T-helper 1 cell treated with Interleukin-12 subunit alpha and Interleukin-12 subunit beta and Interleukin-4 antibody, amounts not matched to agents 30 μg/mL and 1 μg/mL, for 36 hours (primary cell): ENCODE measurements around the gene NMU.
"Not testable (repeated sequence)": the region's sequence is repeated elsewhere in the genome, so short reads cannot be mapped to it uniquely, and the experiment has no call there.

Source experiments
- H3K27ac Mint-ChIP-seq: one replicate; pipeline ENCODE4 v1.8.0; 2021; ENCODE audit warnings: mild to moderate bottlenecking, mixed read lengths
- H3K27me3 Mint-ChIP-seq: one replicate; pipeline ENCODE4 v1.8.0; 2021; ENCODE audit warnings: low read depth, mixed read lengths
- H3K36me3 Mint-ChIP-seq: one replicate; pipeline ENCODE4 v1.8.0; 2021; ENCODE audit warnings: low read depth, mixed read lengths
- H3K4me1 Mint-ChIP-seq: one replicate; pipeline ENCODE4 v1.8.0; 2021; ENCODE audit warnings: low read depth, mixed read lengths
- H3K4me3 Mint-ChIP-seq: one replicate; pipeline ENCODE4 v1.8.0; 2021; ENCODE audit warnings: mild to moderate bottlenecking, moderate library complexity, mixed read lengths
- H3K9me3 Mint-ChIP-seq: one replicate; pipeline ENCODE4 v1.8.0; 2021; ENCODE audit warnings: mixed read lengths

Gene NMU

GRCh38 chr4:55560096-55560495, 76.0 kb downstream of the NMU start:
- Mint-ChIP-seq H3K9me3 (peaks cover 12% of the 10 kb centered on the region), H3K4me1 (peaks cover 7% of the 10 kb centered on the region), H3K4me3 (no peak overlapping the region), H3K27me3 (peaks cover 13% of the 10 kb centered on the region), H3K36me3 (no peaks in the 10 kb centered on the region), H3K27ac (no peak overlapping the region)

- H3K27ac Mint-ChIP-seq: no peak overlapping the region
- H3K27me3 Mint-ChIP-seq: peaks cover 13% of the 10 kb centered on the region
Measured at GRCh38 chr4:55554453-55555030, 81.6 kb downstream of the NMU start.

GRCh38 chr4:55553441-55554201, 82.5 kb downstream of the NMU start:
- H3K9me3 Mint-ChIP-seq: peaks cover 6% of the 10 kb centered on the region
- H3K4me1 Mint-ChIP-seq: peaks cover 5% of the 10 kb centered on the region
- H3K4me3 Mint-ChIP-seq: no peak overlapping the region
- H3K27ac Mint-ChIP-seq: no peak overlapping the region
- H3K27me3 Mint-ChIP-seq: peaks cover 22% of the 10 kb centered on the region
- no peaks in the 10 kb centered on the region for H3K36me3 Mint-ChIP-seq

More at GRCh38 chr4:55554453-55555030, 81.6 kb downstream of the NMU start:
- Mint-ChIP-seq H3K9me3 (peaks cover 12% of the 10 kb centered on the region), H3K4me1 (peaks cover 5% of the 10 kb centered on the region), H3K4me3 (no peak overlapping the region), H3K36me3 (no peaks in the 10 kb centered on the region)

- Mint-ChIP-seq H3K27me3 (peaks cover 34% of the 10 kb centered on the region), H3K4me1 (peaks cover 14% of the 10 kb centered on the region)
- H3K36me3 Mint-ChIP-seq, H3K9me3 Mint-ChIP-seq, H3K4me3 Mint-ChIP-seq, H3K27ac Mint-ChIP-seq: not testable (repeated sequence)
Measured at GRCh38 chr4:55551964-55552363, 84.1 kb downstream of the NMU start.

- H3K27ac Mint-ChIP-seq: no peak overlapping the region
- H3K36me3 Mint-ChIP-seq: peaks cover 2% of the 10 kb centered on the region
- no peak overlapping the region for H3K4me3 Mint-ChIP-seq
- H3K27me3 Mint-ChIP-seq: peaks cover 28% of the 10 kb centered on the region
- H3K9me3 Mint-ChIP-seq: no peaks in the 10 kb centered on the region
- peaks cover 20% of the 10 kb centered on the region for H3K4me1 Mint-ChIP-seq
Measured at GRCh38 chr4:55549888-55550287, 86.2 kb downstream of the NMU start.

GRCh38 chr4:55547918-55548317, 88.2 kb downstream of the NMU start:
- peak overlapping the region; percentile 87 for H3K4me3 Mint-ChIP-seq
- H3K36me3 Mint-ChIP-seq: peaks cover 2% of the 10 kb centered on the region
- H3K9me3 Mint-ChIP-seq: no peaks in the 10 kb centered on the region
- peaks cover 28% of the 10 kb centered on the region for H3K4me1 Mint-ChIP-seq
- no peak overlapping the region for H3K27ac Mint-ChIP-seq
- H3K27me3 Mint-ChIP-seq: peaks cover 31% of the 10 kb centered on the region

GRCh38 chr4:55547466-55547770, 88.7 kb downstream of the NMU start:
- H3K4me1 Mint-ChIP-seq: peaks cover 28% of the 10 kb centered on the region
- H3K4me3 Mint-ChIP-seq: peak overlapping the region; percentile 87
- H3K9me3 Mint-ChIP-seq: no peaks in the 10 kb centered on the region
- peak overlapping the region; percentile 29 for H3K27ac Mint-ChIP-seq
- H3K36me3 Mint-ChIP-seq: peaks cover 2% of the 10 kb centered on the region
- peaks cover 31% of the 10 kb centered on the region for H3K27me3 Mint-ChIP-seq

GRCh38 chr4:55546756-55547465, 89.2 kb downstream of the NMU start, which contains the start of gene CLOCK:
Gene CLOCK (minus strand): TSS chr4:55546909. CDS start chr4:55482785, 64,124 bp downstream.
- peaks cover 2% of the 10 kb centered on the region for H3K36me3 Mint-ChIP-seq
- peak within 1 kb of the TSS; percentile 86 for H3K27ac Mint-ChIP-seq
- H3K4me1 Mint-ChIP-seq: peaks cover 28% of the 10 kb centered on the region
- H3K9me3 Mint-ChIP-seq: no peaks in the 10 kb centered on the region
- peaks cover 31% of the 10 kb centered on the region for H3K27me3 Mint-ChIP-seq
- H3K4me3 Mint-ChIP-seq: peak within 1 kb of the TSS; percentile 90

GRCh38 chr4:55546506-55546755, 89.7 kb downstream of the NMU start:
- H3K9me3 Mint-ChIP-seq: no peaks in the 10 kb centered on the region
- peaks cover 31% of the 10 kb centered on the region for H3K27me3 Mint-ChIP-seq
- peak overlapping the region; percentile 87 for H3K4me3 Mint-ChIP-seq
- peaks cover 28% of the 10 kb centered on the region for H3K4me1 Mint-ChIP-seq
- H3K27ac Mint-ChIP-seq: no peak overlapping the region
- peaks cover 2% of the 10 kb centered on the region for H3K36me3 Mint-ChIP-seq

GRCh38 chr4:55545641-55546505, 90.2 kb downstream of the NMU start:
- Mint-ChIP-seq H3K4me3 (peak overlapping the region; percentile 90), H3K27me3 (peaks cover 31% of the 10 kb centered on the region), H3K36me3 (peaks cover 2% of the 10 kb centered on the region), H3K4me1 (peaks cover 29% of the 10 kb centered on the region), H3K9me3 (no peaks in the 10 kb centered on the region), H3K27ac (peak overlapping the region; percentile 86)
